H1 (cell line): ENCODE measurements around the gene SHROOM4.

Experiments used
- BACH1 ChIP-seq: IDR thresholded peaks from 2 replicates; pipeline ENCODE4 v1.6.1; 2012; ENCODE audit warnings: low read length, improper control_type of control experiment
- EZH2 ChIP-seq: fragments of 200-600 bp; sonication (generic); IDR thresholded peaks from 2 replicates; pipeline ENCODE4 v1.7.1; 2012; ENCODE audit warnings: low read depth, mild to moderate bottlenecking, moderate library complexity, low read length, inconsistent platforms; ENCODE audit not compliant: severe bottlenecking
- GABPA ChIP-seq: IDR thresholded peaks from 2 replicates; pipeline ENCODE4 v1.6.1; 2011; ENCODE audit warnings: mild to moderate bottlenecking, low read length, moderate library complexity, borderline replicate concordance; ENCODE audit not compliant: insufficient read depth
- POLR2A ChIP-seq, 2 experiments: IDR thresholded peaks; 1 replicate in 1 of 2; 2 replicates in 1 of 2; pipeline ENCODE4 v1.6.1; 2011; ENCODE audit warnings: low read depth in 2 of 2, low read length in 2 of 2, mild to moderate bottlenecking in 2 of 2; ENCODE audit errors: control extremely low read depth in 1 of 2
- RAD21 ChIP-seq, 2 experiments: IDR thresholded peaks in 1 of 2; conservative IDR thresholded peaks in 1 of 2; 2 replicates each; pipeline ENCODE4 v1.6.1; 2011; ENCODE audit warnings: low read depth in 2 of 2, low read length in 2 of 2, improper control_type of control experiment in 1 of 2, inconsistent platforms in 1 of 2, mild to moderate bottlenecking in 1 of 2, moderate library complexity in 1 of 2
- SIN3A ChIP-seq, 2 experiments: IDR thresholded peaks in 1 of 2; conservative IDR thresholded peaks in 1 of 2; 2 replicates each; pipeline ENCODE4 v1.6.1; 2011 to 2012; ENCODE audit warnings: low read length in 2 of 2, improper control_type of control experiment in 1 of 2, low read depth in 1 of 2, mild to moderate bottlenecking in 1 of 2
- SP1 ChIP-seq: IDR thresholded peaks from 2 replicates; pipeline ENCODE4 v1.6.1; 2011; ENCODE audit warnings: low read depth, low read length
- SP2 ChIP-seq: IDR thresholded peaks from 2 replicates; pipeline ENCODE4 v1.6.1; 2012; ENCODE audit warnings: mild to moderate bottlenecking, low read length, inconsistent platforms
- ZNF274 ChIP-seq: IDR thresholded peaks from 2 replicates; pipeline ENCODE4 v1.7.0; 2012; ENCODE audit warnings: low read length, borderline replicate concordance; ENCODE audit errors: extremely low read depth
- TF ChIP-seq, protein P1 (sequence below), 3 experiments: IDR thresholded peaks; 1 replicate in 2 of 3; 2 replicates in 1 of 3; pipeline versions ENCODE4 v1.5.1 to v1.6.1; 2011; ENCODE audit warnings: low read length in 3 of 3, mild to moderate bottlenecking in 3 of 3, inconsistent platforms in 2 of 3, low read depth in 1 of 3, moderate library complexity in 1 of 3; ENCODE audit not compliant: insufficient read depth in 1 of 3; ENCODE audit errors: control extremely low read depth in 1 of 3

GRCh38 chrX:50704360-50704759 is 109.6 kb downstream of the SHROOM4 start:
- no peak for TF ChIP-seq POLR2A (IDR thresholded peaks at IDR 0.05; ENCODE audit: control extremely low read depth in 1 of 2, low read depth in 2 of 2, low read length in 2 of 2)
- TF ChIP-seq, protein P1, sequence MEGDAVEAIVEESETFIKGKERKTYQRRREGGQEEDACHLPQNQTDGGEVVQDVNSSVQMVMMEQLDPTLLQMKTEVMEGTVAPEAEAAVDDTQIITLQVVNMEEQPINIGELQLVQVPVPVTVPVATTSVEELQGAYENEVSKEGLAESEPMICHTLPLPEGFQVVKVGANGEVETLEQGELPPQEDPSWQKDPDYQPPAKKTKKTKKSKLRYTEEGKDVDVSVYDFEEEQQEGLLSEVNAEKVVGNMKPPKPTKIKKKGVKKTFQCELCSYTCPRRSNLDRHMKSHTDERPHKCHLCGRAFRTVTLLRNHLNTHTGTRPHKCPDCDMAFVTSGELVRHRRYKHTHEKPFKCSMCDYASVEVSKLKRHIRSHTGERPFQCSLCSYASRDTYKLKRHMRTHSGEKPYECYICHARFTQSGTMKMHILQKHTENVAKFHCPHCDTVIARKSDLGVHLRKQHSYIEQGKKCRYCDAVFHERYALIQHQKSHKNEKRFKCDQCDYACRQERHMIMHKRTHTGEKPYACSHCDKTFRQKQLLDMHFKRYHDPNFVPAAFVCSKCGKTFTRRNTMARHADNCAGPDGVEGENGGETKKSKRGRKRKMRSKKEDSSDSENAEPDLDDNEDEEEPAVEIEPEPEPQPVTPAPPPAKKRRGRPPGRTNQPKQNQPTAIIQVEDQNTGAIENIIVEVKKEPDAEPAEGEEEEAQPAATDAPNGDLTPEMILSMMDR (IDR thresholded peaks at IDR 0.05; ENCODE audit: control extremely low read depth in 1 of 3, insufficient read depth in 1 of 3, low read depth in 1 of 3, low read length in 3 of 3), result no peak
- TF ChIP-seq EZH2, result no peak
- TF ChIP-seq BACH1, result no peak
- no peak for TF ChIP-seq SP1
- no peak for TF ChIP-seq RAD21 (IDR thresholded peaks at IDR 0.05 in 1 of 2, conservative IDR thresholded peaks at IDR 0.05 in 1 of 2; ENCODE audit: low read depth in 2 of 2, low read length in 2 of 2)
- no peak for TF ChIP-seq SP2
- no peak for TF ChIP-seq SIN3A (conservative IDR thresholded peaks at IDR 0.05 in 1 of 2, IDR thresholded peaks at IDR 0.05 in 1 of 2; ENCODE audit: low read depth in 1 of 2, low read length in 2 of 2)
- no peak for TF ChIP-seq ZNF274
- TF ChIP-seq GABPA, result no peak
